ENCODE results near the gene DPM2.
A peak's percentile ranks its signal among the peaks of the same experiment; 100 is the strongest.

The DPM2 gene

GRCh38 chr9:127918183-127919107 lies 19.2 kb downstream of the DPM2 start:
- DNase-seq (ENCODE audit: low read depth): no peak

GRCh38 chr9:127917603-127918002 lies 20.1 kb downstream of the DPM2 start:
- no peak for DNase-seq (ENCODE audit: low read depth)

- peak; percentile 92 for DNase-seq (ENCODE audit: low read depth)
These were observed 20.7 kb downstream of the DPM2 start, which contains the start of gene ST6GALNAC4 for GRCh38 chr9:127916720-127917581. TSS of gene ST6GALNAC4 (minus strand) at chr9:127917041. CDS start at chr9:127916419, 622 bp downstream.

GRCh38 chr9:127915801-127916719 lies 21.6 kb downstream of the DPM2 start:
- no peak for DNase-seq (ENCODE audit: low read depth)

- no peak for DNase-seq (ENCODE audit: low read depth)
These were observed 22.3 kb downstream of the DPM2 start for GRCh38 chr9:127915325-127915752.

GRCh38 chr9:127913682-127914081 lies 24.0 kb downstream of the DPM2 start:
- no peak for DNase-seq (ENCODE audit: low read depth)

GRCh38 chr9:127912882-127913281 lies 24.8 kb downstream of the DPM2 start:
- DNase-seq (ENCODE audit: low read depth): no peak

- DNase-seq (ENCODE audit: low read depth): no peak
These were observed 25.4 kb downstream of the DPM2 start for GRCh38 chr9:127912296-127912695.

- DNase-seq (ENCODE audit: low read depth): no peak
These were observed 26.9 kb downstream of the DPM2 start for GRCh38 chr9:127910613-127911205.

GRCh38 chr9:127909839-127910273 lies 27.8 kb downstream of the DPM2 start:
- no peak for DNase-seq (ENCODE audit: low read depth)

GRCh38 chr9:127908660-127908926 lies 29.1 kb downstream of the DPM2 start:
- DNase-seq (ENCODE audit: low read depth): no peak

- DNase-seq (ENCODE audit: low read depth): no peak
These were observed 29.6 kb downstream of the DPM2 start for GRCh38 chr9:127907867-127908659.

GRCh38 chr9:127905788-127906191 lies 31.9 kb downstream of the DPM2 start:
- DNase-seq (ENCODE audit: low read depth): peak; percentile 59

GRCh38 chr9:127905004-127905728 lies 32.5 kb downstream of the DPM2 start:
- peak; percentile 52 for DNase-seq (ENCODE audit: low read depth)

- DNase-seq (ENCODE audit: low read depth): no peak
These were observed 33.1 kb downstream of the DPM2 start for GRCh38 chr9:127904561-127905003.

- DNase-seq (ENCODE audit: low read depth): peak; percentile 41
These were observed 33.8 kb downstream of the DPM2 start for GRCh38 chr9:127903557-127904475.

GRCh38 chr9:127899128-127899943 lies 38.3 kb downstream of the DPM2 start, which contains the start of gene ST6GALNAC6:
TSS of gene ST6GALNAC6 (minus strand) at chr9:127899603. CDS start at chr9:127897981, 1,622 bp downstream.
- DNase-seq (ENCODE audit: low read depth): peak; percentile 47
